HL-60/S4 treated with retinoic acid at 250 ng/mL for 4 days and 3 days (cell line): ENCODE data around the gene DHX38.

Source experiments
- in situ Hi-C: fragments of 300-500 bp; cut with MboI; formaldehyde crosslinking; loops from 2 replicates; pipeline ENCODE4 v1.7.0; 2022; ENCODE audit warnings: low sequenced_read_pairs

The DHX38 gene

GRCh38 chr16:72120026-72120425, 26.4 kb downstream of the DHX38 start:
- in situ Hi-C loops = loop anchor here (10.0 kb wide), 1 partner anchor 355 kb away; no protein-coding TSS in a partner anchor

GRCh38 chr16:72122308-72122707, 28.7 kb downstream of the DHX38 start:
- in situ Hi-C loops = loop anchor here (10.0 kb wide), 1 partner anchor 352 kb away; no protein-coding TSS in a partner anchor

DNA sequence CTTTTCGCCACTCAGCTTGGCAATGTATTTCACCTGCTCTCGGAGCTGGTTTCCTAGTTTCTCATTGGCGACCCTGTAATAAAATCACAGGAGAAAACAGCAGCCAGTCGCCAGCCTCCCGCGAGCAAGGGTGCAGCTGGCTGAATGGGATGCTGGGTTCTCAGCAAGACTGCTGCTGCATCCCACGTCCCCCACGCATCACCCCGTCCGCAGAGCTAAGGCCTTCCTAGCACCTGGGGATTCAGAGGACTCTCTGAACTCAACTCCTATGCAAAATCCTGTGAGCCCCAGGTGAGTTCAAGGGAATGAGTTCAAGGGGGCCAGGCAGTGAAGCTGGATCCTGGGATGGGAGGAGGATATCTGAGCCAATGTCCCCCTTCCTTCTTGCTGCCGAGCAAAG, 29.3 kb downstream of the DHX38 start:
- in situ Hi-C loops = loop anchor here (10.0 kb wide), 1 partner anchor 352 kb away; no protein-coding TSS in a partner anchor

- in situ Hi-C loops = loop anchor here (10.0 kb wide), 1 partner anchor 351 kb away; no protein-coding TSS in a partner anchor
These were observed 29.8 kb downstream of the DHX38 start for GRCh38 chr16:72123426-72123825.

DNA sequence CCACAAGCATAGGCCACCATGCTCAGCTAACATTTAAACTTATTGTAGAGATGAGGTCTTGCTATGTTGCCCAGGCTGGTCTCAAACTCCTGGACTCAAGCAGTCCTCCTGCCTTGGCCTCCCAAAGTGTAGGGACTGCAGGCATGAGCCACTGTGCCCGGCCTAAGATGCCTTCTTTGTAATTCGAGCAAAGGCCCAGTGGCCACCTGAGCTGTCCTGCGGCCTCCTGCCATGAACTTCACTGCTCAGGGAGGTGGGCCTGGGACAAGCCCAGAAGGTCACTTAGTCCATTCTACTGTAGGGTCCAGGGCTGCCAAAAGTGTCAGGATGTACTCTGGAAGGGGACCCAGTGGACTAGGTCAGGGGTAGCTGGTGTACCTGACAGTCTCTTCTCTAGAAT, 30.5 kb downstream of the DHX38 start:
- in situ Hi-C loops = loop anchor here (10.0 kb wide), 1 partner anchor 351 kb away; no protein-coding TSS in a partner anchor

GRCh38 chr16:72124761-72125634, 31.4 kb downstream of the DHX38 start:
- in situ Hi-C loops = loop anchor here (10.0 kb wide), 1 partner anchor 350 kb away; no protein-coding TSS in a partner anchor

GRCh38 chr16:72125635-72126428, 32.2 kb downstream of the DHX38 start:
- in situ Hi-C loops = loop anchor here (10.0 kb wide), 1 partner anchor 349 kb away; no protein-coding TSS in a partner anchor

GRCh38 chr16:72126429-72126765, 32.8 kb downstream of the DHX38 start:
- in situ Hi-C loops = loop anchor here (10.0 kb wide), 1 partner anchor 348 kb away; no protein-coding TSS in a partner anchor

DNA sequence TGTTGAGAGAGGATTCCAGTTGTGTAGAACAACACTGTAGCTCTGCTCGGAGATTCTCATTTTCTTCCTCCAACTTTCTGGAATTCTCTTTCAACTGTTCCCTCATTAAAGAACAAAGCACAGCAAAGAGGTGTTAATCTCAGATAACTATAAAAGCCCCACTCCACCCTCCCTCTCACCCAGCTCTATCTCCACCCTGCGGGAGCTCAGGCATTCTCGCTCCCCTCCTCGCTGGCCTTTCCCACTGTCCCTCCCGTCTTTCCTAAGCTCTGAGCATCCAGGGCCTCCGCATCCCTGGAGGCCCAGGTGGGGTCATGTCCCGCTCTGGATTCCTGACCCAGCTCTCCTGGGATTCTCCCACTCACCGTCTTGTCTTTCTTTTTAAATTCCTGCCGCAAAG, 35.1 kb downstream of the DHX38 start:
- in situ Hi-C loops = loop anchor here (10.0 kb wide), 1 partner anchor 346 kb away; no protein-coding TSS in a partner anchor

GRCh38 chr16:72129976-72130656, 36.5 kb downstream of the DHX38 start:
- in situ Hi-C loops = loop anchor here (10.0 kb wide), 1 partner anchor 345 kb away; no protein-coding TSS in a partner anchor

GRCh38 chr16:72131036-72131435, 37.4 kb downstream of the DHX38 start:
- in situ Hi-C loops = no loop called here

GRCh38 chr16:72132726-72133125, 39.1 kb downstream of the DHX38 start:
- in situ Hi-C loops = no loop called here

DNA sequence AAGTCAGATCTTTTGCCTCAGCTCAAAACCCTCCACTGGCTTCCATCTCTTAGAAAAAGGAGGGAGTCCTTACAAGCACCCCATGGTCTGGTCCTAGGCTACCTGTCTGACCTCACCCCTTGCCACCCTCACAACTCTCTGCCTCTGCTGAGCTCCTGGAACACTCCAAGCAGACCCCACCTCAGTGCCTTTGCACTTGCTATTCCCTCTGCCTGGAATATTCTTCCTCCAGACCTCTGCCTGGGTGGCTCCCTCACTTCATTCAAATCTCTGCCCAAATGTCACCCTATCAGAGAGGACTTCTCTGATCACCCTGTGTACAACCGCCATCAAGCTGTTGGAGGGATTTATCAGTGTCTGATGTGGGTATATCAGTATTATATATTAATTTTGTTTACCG, 40.9 kb downstream of the DHX38 start:
- in situ Hi-C loops = no loop called here

- in situ Hi-C loops = no loop called here
These were observed 43.9 kb downstream of the DHX38 start for GRCh38 chr16:72137380-72138063.

DNA sequence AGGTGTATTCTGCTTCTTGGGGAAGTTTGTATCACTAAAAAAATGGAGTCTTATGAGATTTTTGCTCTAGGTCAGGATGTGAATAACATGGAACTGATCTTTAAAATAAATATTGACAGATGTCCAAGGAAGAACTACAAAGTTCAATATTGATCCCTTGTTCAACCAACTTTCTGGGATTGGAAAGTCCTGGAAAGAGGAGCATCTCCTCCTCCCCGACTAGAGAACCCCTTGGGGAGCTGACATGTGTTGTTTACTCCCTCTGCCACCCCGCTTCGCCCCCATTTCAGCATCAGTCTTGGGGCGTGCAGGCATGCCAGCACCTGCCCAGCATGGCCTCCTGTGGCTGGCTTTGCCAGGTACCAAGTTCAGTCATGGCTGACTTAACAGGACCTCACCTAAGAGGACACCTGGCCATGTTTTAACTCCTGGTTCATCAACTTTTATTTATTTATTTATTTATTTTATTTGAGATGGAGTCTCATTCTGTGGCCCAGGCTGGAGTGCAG, 44.5 kb downstream of the DHX38 start:
- in situ Hi-C loops = no loop called here

DNA sequence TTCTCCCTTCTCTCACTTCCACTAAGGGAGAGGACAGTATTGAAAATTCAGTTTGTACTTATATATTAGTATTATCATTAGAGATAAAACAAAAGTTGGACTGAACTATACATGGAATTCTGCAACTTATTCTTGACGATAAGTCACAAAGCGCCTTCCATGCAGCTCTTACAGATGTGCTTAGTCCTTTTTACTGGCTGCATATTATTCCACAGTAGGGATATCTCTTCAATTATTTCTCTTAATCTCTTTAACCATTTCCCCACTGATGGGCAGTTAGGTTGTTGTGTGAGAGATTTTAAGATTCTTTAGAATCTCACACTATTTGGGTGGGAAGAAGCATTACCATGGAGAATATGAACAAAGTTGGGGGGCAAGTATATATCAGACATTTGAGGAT, 46.3 kb downstream of the DHX38 start:
- in situ Hi-C loops = no loop called here

DNA sequence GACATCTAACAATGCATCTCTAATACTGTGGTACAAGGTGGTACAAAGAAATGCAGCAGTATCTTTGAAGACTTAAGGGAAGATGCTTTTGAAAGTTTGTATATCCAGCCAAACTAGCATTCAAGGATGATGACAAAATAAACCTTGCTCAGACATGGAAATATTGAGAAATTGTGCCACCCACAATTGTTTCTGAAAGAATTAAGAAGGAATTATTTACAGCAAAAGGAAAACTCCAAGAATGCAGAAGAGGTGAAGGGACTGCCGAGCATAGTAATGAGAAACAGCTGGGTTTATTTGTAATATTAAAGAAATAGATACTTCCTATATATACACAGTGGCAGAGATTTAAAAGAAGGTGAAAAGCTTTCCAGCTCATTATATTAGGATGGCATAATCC, 48.8 kb downstream of the DHX38 start:
- in situ Hi-C loops = no loop called here

- in situ Hi-C loops = no loop called here
These were observed 56.2 kb downstream of the DHX38 start for GRCh38 chr16:72149676-72150464.

GRCh38 chr16:72159386-72159785, 65.7 kb downstream of the DHX38 start:
- in situ Hi-C loops = no loop called here
